Measurements from ENCODE around the gene HSPG2. TPM values are rescaled to one million over a fixed set of nuclear protein-coding genes. Genes with fewer than 3 reads are reported as not detected.

HSPG2 gene
- total and polyA plus RNA-seq, 9 of the 15 experiments (the other 6 are each of a cell fraction or from before 2014, with no cell fraction given), result 0.14 to 160 (median 15.7) TPM

- POLR2A ChIA-PET, result interaction anchor here (0.6 to 3.4 kb wide), 4 partner anchors 10 to 186 kb away, joined by 3 to 18 read pairs (median 7); no protein-coding TSS in a partner anchor
- BruUV-seq (replicated peaks), result no TSS peak
- H3K4me1 ChIP-seq (replicated peaks in 1 of 2; ENCODE audit: control insufficient read depth in 2 of 2, insufficient read depth in 2 of 2, low read length in 2 of 2), result peaks cover 76 to 81% of the 10 kb centered on the region in 2 experiments
- H3K27ac ChIP-seq (ENCODE audit: extremely low read depth, low read depth, low read length), result peak overlapping the region; percentile 47; the same call in 1 of the 3 replicates
- H3K4me2 ChIP-seq (ENCODE audit: insufficient read depth, low read length), result peak overlapping the region; percentile 1; the same call in 1 of the 2 replicates
- H3K36me3 ChIP-seq (ENCODE audit: control insufficient read depth, insufficient read depth, low read length), result peaks cover 34% of the 10 kb centered on the region
- in situ Hi-C loops (cut with MboI), result no loop called here
- H3K9ac ChIP-seq (ENCODE audit: insufficient read depth in 1 of 2, low read depth in 2 of 2, low read length in 2 of 2), result peak overlapping the region; percentile 36 to 40; a peak in 3 of 4 replicates
- no peaks in the 10 kb centered on the region for H3K9me1 ChIP-seq (ENCODE audit: control insufficient read depth, insufficient read depth, low read length)
- no peaks in the 10 kb centered on the region for H3K9me3 ChIP-seq (replicated peaks; ENCODE audit: control insufficient read depth, insufficient read depth, low read depth, low read length)
- no peaks in the 10 kb centered on the region for H3K27me3 ChIP-seq (ENCODE audit: control insufficient read depth in 2 of 2, insufficient read depth in 2 of 2, low read length in 2 of 2)
- DNase-seq (ENCODE audit: extremely low read depth in 1 of 4, low spot score in 3 of 4) (no peak), FAIRE-seq (peak; percentile 58), ATAC-seq (no peak)
- H2AFZ ChIP-seq (ENCODE audit: low read depth, low read length), result no peak overlapping the region
- CTCF ChIA-PET (ENCODE audit: low intra/inter-chr PET ratio), result no interaction called here
- H3K4me3 ChIP-seq, result no peak overlapping the region
- whole genome bisulfite sequencing (ENCODE audit: insufficient coverage, low coverage, missing lambda C conversion rate), result 77% methylated on average over 11 of the region's 11 CpGs
- no peaks in the 10 kb centered on the region for H4K20me1 ChIP-seq (replicated peaks; ENCODE audit: control insufficient read depth, insufficient read depth, low read length)
- intact Hi-C loops (cut with micrococcal nuclease), result no loop called here
- peaks cover 70% of the 10 kb centered on the region for H3K79me2 ChIP-seq (ENCODE audit: control insufficient read depth, insufficient read depth, low read length)
- TF ChIP-seq ZNF212 (CRISPR knock-in tag; IDR thresholded peaks at IDR 0.05), result no peak
- TF ChIP-seq ZFP36 (IDR thresholded peaks at IDR 0.05; ENCODE audit: low read depth, low read length, partially characterized antibody), result peak; percentile 93
- TF ChIP-seq NR1H2 (CRISPR knock-in tag; IDR thresholded peaks at IDR 0.05), result no peak
- TF ChIP-seq PTBP1 (IDR thresholded peaks at IDR 0.05; ENCODE audit: low read depth, low read length), result peak; percentile 90
- TF ChIP-seq ARID1B (IDR thresholded peaks at IDR 0.05), result no peak
- TF ChIP-seq SMARCA5 (IDR thresholded peaks at IDR 0.05), result peak; percentile 96
- TF ChIP-seq HDAC3 (IDR thresholded peaks at IDR 0.05; ENCODE audit: borderline replicate concordance, partially characterized antibody), result no peak
- no peak for TF ChIP-seq MCM2 (IDR thresholded peaks at IDR 0.05; ENCODE audit: low read depth)
- TF ChIP-seq ZKSCAN8 (CRISPR knock-in tag; IDR thresholded peaks at IDR 0.05), result peak; percentile 23; the same call in 1 of the 2 replicates
- TF ChIP-seq ZBTB43 (CRISPR knock-in tag; IDR thresholded peaks at IDR 0.05), result no peak
- TF ChIP-seq HDAC2 (IDR thresholded peaks at IDR 0.05), result peak; percentile 85
- peak in 1 of 2 experiments; percentile 79; a peak in 2 of 4 replicates for TF ChIP-seq RCOR1 (IDR thresholded peaks at IDR 0.05; ENCODE audit: borderline replicate concordance in 1 of 2, low read depth in 2 of 2, low read length in 2 of 2)
- TF ChIP-seq MTF1 (CRISPR knock-in tag; IDR thresholded peaks at IDR 0.05; ENCODE audit: borderline replicate concordance), result 0 out of 2 replicates have a peak, but pooled peaks have one; percentile 24
- no peak for TF ChIP-seq NR2C2 (CRISPR knock-in tag; IDR thresholded peaks at IDR 0.05)
- TF ChIP-seq NR2C2 (tag; IDR thresholded peaks at IDR 0.05), result 0 out of 2 replicates have a peak, but pooled peaks have one; percentile 7
- no peak for TF ChIP-seq HNRNPL (IDR thresholded peaks at IDR 0.05; ENCODE audit: low read depth, low read length)
- peak; percentile 99 for TF ChIP-seq RBM25 (IDR thresholded peaks at IDR 0.05; ENCODE audit: low read depth, low read length, severe bottlenecking)
- TF ChIP-seq CHD4 (IDR thresholded peaks at IDR 0.05; ENCODE audit: insufficient read depth, insufficient replicate concordance, low read depth, low read length, poor library complexity, severe bottlenecking), result peak; percentile 22
- TF ChIP-seq TFAM (CRISPR knock-in tag; conservative IDR thresholded peaks at IDR 0.05), result no peak
- peak; percentile 21 to 34; a peak in 1 of 4 replicates for TF ChIP-seq HDAC1 (IDR thresholded peaks at IDR 0.05)
- no peak for TF ChIP-seq ZBTB33 (CRISPR knock-in tag; IDR thresholded peaks at IDR 0.05)
These were observed 26.4 kb downstream of the HSPG2 start for GRCh38 chr1:21910558-21911204.
